ENCODE measurements around the gene CACNG1.

Gene CACNG1

GRCh38 chr17:67059372-67059771 is 15.0 kb downstream of the CACNG1 start:
- no peak for DNase-seq (ENCODE audit: low read depth in 1 of 2, low spot score in 1 of 2)
- Histone ChIP-seq H3K4me3 (replicated peaks; ENCODE audit: insufficient read depth, low read length) (no peak overlapping the region), H3K27ac (replicated peaks) (no peak overlapping the region), H3K27me3 (ENCODE audit: insufficient read depth, poor library complexity, severe bottlenecking) (no peaks in the 10 kb centered on the region)
- TF ChIP-seq POLR2AphosphoS5 (IDR thresholded peaks at IDR 0.05; ENCODE audit: low read depth) (no peak), GABPA (IDR thresholded peaks at IDR 0.05; ENCODE audit: low read depth) (no peak), SPI1 (IDR thresholded peaks at IDR 0.05; ENCODE audit: borderline replicate concordance, low read depth) (no peak)
- TF ChIP-seq, protein P1, sequence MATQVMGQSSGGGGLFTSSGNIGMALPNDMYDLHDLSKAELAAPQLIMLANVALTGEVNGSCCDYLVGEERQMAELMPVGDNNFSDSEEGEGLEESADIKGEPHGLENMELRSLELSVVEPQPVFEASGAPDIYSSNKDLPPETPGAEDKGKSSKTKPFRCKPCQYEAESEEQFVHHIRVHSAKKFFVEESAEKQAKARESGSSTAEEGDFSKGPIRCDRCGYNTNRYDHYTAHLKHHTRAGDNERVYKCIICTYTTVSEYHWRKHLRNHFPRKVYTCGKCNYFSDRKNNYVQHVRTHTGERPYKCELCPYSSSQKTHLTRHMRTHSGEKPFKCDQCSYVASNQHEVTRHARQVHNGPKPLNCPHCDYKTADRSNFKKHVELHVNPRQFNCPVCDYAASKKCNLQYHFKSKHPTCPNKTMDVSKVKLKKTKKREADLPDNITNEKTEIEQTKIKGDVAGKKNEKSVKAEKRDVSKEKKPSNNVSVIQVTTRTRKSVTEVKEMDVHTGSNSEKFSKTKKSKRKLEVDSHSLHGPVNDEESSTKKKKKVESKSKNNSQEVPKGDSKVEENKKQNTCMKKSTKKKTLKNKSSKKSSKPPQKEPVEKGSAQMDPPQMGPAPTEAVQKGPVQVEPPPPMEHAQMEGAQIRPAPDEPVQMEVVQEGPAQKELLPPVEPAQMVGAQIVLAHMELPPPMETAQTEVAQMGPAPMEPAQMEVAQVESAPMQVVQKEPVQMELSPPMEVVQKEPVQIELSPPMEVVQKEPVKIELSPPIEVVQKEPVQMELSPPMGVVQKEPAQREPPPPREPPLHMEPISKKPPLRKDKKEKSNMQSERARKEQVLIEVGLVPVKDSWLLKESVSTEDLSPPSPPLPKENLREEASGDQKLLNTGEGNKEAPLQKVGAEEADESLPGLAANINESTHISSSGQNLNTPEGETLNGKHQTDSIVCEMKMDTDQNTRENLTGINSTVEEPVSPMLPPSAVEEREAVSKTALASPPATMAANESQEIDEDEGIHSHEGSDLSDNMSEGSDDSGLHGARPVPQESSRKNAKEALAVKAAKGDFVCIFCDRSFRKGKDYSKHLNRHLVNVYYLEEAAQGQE (IDR thresholded peaks at IDR 0.05; ENCODE audit: insufficient replicate concordance, low read depth), result no peak
- TF ChIP-seq, protein P2, sequence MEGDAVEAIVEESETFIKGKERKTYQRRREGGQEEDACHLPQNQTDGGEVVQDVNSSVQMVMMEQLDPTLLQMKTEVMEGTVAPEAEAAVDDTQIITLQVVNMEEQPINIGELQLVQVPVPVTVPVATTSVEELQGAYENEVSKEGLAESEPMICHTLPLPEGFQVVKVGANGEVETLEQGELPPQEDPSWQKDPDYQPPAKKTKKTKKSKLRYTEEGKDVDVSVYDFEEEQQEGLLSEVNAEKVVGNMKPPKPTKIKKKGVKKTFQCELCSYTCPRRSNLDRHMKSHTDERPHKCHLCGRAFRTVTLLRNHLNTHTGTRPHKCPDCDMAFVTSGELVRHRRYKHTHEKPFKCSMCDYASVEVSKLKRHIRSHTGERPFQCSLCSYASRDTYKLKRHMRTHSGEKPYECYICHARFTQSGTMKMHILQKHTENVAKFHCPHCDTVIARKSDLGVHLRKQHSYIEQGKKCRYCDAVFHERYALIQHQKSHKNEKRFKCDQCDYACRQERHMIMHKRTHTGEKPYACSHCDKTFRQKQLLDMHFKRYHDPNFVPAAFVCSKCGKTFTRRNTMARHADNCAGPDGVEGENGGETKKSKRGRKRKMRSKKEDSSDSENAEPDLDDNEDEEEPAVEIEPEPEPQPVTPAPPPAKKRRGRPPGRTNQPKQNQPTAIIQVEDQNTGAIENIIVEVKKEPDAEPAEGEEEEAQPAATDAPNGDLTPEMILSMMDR (IDR thresholded peaks at IDR 0.05; ENCODE audit: insufficient read depth, low read length), result no peak

- H3K27me3 ChIP-seq (ENCODE audit: insufficient read depth, poor library complexity, severe bottlenecking), result no peaks in the 10 kb centered on the region
- no peak for DNase-seq (ENCODE audit: low read depth in 1 of 2, low spot score in 1 of 2)
Observed at GRCh38 chr17:67063141-67063540, 18.8 kb downstream of the CACNG1 start.

DNA sequence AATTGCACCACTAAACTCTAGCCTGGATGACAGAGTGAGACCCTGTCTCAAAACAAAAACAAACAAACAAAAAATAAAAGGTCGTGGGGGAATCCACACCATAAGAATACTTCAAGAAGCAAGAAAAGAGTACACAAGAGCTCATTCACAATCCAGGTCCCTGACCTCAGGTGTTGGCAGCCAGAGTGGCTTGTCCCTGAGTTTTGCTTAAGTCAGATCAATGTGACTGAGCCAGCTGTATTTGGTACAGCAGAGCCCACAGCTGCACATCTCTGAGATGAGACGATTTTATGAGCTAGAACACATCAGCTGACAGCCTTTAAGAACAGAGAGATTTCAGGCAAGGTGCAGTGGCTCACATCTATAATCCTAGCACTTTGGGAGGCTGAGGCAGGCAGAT is 22.4 kb downstream of the CACNG1 start:
- H3K27ac ChIP-seq (replicated peaks), result no peak overlapping the region
- no peaks in the 10 kb centered on the region for H3K27me3 ChIP-seq (ENCODE audit: insufficient read depth, poor library complexity, severe bottlenecking)
- TF ChIP-seq SPI1 (IDR thresholded peaks at IDR 0.05; ENCODE audit: borderline replicate concordance, low read depth) (no peak), GABPA (IDR thresholded peaks at IDR 0.05; ENCODE audit: low read depth) (no peak), POLR2AphosphoS5 (IDR thresholded peaks at IDR 0.05; ENCODE audit: low read depth) (no peak)
- TF ChIP-seq, protein P2 (IDR thresholded peaks at IDR 0.05; ENCODE audit: insufficient read depth, low read length), result no peak
- TF ChIP-seq, protein P1 (IDR thresholded peaks at IDR 0.05; ENCODE audit: insufficient replicate concordance, low read depth), result no peak
- DNase-seq (ENCODE audit: low read depth in 1 of 2, low spot score in 1 of 2), result no peak
- H3K4me3 ChIP-seq (replicated peaks; ENCODE audit: insufficient read depth, low read length), result no peak overlapping the region

More at GRCh38 chr17:67063141-67063540, 18.8 kb downstream of the CACNG1 start:
- TF ChIP-seq, protein P2 (IDR thresholded peaks at IDR 0.05; ENCODE audit: insufficient read depth, low read length), result no peak
- no peak for TF ChIP-seq SPI1 (IDR thresholded peaks at IDR 0.05; ENCODE audit: borderline replicate concordance, low read depth)
- TF ChIP-seq GABPA (IDR thresholded peaks at IDR 0.05; ENCODE audit: low read depth), result no peak
- TF ChIP-seq POLR2AphosphoS5 (IDR thresholded peaks at IDR 0.05; ENCODE audit: low read depth), result no peak
- TF ChIP-seq, protein P1 (IDR thresholded peaks at IDR 0.05; ENCODE audit: insufficient replicate concordance, low read depth), result no peak
- Histone ChIP-seq H3K4me3 (replicated peaks; ENCODE audit: insufficient read depth, low read length) (no peak overlapping the region), H3K27ac (replicated peaks) (no peak overlapping the region)
